ENCODE data around the gene CALD1.

Gene CALD1

DNA sequence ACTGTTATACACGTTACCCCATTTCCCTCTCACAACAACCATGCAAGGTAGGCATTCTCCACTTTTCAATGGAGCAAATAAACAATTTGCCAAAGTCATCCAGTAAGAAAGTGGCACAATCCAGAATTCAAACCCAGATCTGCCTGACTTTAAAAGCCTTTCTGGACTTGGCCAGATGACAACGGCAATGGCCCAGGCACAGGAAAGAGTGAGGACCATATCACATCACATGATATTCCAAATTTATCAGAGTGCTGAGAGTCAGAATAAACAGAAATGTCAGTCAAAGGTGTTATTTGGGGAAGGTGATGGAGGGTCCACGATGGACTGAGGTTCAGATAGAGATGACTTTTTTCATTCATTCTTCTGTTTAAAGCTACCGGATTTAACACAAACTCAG lies 48.0 kb downstream of the CALD1 start:
- no peak for DNase-seq (ENCODE audit: low spot score)

DNA sequence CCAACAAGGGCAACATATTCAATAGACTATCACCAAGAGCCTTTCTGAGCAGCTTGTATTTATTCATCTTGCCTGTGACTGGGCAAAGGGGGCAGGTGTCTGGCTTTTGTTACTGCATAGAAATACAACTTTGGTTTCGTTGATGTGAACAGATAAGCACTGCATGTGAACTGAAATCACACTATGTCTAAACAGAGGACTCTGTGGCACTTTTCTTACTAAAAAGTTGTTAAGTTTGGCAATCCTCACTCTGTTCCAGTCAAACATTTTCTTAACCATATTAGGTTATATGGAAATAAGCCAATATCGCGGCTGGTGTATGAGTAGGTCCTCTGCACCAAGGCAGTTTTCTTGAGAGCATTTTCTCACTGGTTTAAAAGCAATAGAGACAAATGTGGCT lies 48.5 kb downstream of the CALD1 start:
- DNase-seq (ENCODE audit: low spot score): peak; percentile 16

DNA sequence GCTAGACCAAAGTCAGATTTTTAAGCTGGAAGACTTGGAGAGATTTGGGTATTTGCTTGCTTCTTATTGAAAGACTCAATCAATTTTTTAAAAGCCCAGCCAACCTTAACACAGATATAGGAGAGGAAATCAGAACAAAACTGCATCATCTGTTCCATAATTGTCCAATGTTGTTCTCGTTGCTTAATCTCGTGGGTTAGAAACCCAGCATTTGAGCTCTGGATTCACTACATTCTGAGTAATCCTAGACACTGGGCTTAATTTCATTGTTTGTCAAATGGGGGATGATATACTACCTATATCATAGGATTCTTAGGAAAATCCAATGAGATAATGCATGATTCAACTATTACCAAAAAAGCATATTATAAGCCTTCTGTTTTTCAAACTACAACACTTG lies 48.9 kb downstream of the CALD1 start:
- no peak for DNase-seq (ENCODE audit: low spot score)

DNA sequence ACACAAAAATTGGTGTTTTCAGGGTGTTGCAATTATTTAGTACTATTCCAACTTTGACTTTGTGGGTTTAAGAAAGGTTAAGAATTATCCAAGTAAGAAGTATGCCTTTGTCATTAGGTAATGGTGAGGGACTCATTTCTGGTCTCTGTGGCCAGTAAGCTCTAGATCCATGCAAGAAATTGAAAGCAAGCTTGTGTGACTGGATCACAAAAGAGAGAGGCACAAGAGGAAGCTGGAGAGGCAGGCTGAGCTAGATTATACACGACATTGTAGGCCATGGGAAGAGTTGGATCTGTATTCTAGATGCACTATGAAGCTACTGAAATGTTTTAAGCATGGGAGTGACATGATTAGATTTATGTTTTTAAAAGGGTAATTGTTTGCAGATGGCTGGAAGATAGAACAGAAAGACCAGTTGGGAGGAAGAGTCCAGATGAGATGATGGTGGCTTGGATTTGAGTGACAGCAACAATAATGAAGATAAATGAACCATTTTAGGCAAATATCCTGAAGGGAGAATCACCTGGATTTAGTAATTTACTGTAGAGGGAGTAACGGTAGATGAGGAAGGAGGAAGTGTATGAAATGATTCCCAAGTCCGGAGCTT lies 50.0 kb downstream of the CALD1 start:
- peak; percentile 69 for DNase-seq (ENCODE audit: low spot score)

DNA sequence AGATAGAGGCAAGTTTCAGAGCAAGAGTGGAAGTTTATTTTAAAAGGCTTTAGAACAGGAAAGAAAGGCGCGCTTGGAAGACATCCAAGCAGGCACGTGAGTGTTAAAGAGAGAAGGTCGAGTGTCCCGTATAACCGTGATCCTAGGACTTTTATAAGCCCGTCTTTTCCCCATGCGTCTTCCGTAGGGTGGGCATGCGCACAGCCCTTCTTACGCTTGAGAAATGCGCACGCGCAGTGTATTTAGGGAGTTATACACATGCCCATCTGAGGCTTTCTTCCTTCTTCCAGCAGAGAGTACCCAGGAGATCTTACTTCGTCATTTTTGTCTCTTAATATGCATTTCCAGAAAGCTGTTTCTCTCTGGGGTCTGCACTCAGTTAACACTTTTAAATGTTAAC lies 52.4 kb downstream of the CALD1 start:
- DNase-seq (ENCODE audit: low spot score): no peak

DNA sequence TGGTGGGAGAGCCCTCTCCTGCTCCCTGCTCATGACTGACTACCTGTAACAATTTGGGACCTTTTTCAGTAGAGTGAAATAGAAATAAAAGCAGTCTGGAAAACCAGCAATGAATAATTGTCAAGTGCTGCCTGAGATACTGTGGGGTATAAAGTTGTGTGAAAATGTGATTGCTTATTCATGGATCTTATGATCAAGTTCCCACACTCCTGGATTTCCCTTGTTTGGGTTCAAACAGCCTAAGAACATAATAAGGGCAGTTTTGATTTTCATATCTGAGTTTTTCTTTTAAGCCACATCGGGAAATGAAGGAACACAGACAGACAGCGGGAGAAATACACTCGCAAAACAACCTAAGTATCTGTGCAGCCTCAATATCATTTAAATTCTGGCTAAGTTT lies 52.9 kb downstream of the CALD1 start:
- DNase-seq (ENCODE audit: low spot score): no peak

DNA sequence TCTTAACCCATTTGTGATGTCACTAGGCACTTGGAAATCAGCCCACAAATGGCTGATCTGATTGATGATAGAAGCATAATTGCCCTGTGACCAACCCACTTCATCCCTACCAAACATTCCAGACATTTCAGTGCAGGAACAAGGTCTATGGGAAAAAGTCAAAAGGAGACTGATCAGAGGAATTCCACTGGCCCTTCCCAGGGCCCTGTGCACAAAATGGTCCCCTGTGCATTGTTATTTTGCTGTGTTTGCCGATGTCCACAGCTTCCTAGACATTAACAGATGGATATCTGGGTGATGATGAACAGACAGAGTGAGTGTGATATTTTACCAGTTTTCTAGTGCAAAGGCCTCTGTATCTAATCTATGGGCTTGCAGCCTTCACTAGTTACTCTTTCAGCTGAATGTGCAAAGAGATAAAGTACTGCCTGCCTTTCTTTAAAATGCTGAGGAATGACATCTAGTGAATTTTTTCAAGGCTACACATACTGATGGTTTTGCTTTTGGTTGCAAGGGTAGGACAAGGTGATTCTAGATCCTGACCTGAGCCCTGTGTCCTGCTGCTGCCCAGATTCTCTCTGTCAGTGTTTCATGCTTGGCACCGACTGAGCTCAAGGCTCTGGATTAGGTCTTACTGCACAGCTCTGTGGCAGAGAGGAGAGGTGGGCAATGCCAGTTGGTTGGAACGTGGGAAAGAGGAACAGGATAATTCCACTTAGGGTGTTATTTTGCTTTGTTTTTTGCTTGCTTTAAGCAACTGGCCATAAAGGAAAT lies 55.4 kb downstream of the CALD1 start:
- peak; percentile 37 for DNase-seq (ENCODE audit: low spot score)

DNA sequence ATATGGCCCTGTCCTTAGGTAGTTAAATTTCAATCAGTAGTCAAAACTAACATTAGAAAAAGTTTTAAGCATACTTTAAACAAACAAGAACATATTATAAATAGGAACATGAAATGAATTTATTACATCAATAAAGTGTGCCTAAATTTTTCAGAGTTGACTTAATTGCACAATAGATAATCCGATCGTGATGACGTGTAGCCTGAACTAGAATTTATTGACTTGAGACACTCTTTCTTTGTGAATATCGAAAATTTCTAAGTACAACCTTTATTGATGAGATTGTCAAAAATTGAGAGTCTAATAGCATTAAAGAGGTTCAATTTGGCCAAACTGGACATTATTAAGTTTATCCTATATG lies 56.0 kb downstream of the CALD1 start:
- DNase-seq (ENCODE audit: low spot score): no peak

DNA sequence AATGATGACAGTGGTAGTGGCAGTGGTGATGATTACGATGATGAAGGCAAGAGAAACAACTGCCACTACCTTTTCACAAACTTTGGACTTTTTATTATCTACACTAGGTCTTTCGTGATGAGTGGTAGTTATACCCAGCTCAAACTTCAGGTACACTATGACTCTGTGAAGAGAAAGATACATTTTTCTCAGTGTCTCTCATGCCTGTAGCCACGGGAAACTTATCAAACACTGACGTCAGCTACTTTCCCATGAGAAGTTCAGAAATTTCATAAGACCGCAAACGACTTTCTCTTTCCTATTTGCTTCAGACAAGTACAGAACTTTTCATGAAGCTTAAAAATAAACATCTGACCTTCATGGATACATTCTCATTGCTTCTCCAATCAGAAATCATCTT lies 57.0 kb downstream of the CALD1 start:
- no peak for DNase-seq (ENCODE audit: low spot score)

DNA sequence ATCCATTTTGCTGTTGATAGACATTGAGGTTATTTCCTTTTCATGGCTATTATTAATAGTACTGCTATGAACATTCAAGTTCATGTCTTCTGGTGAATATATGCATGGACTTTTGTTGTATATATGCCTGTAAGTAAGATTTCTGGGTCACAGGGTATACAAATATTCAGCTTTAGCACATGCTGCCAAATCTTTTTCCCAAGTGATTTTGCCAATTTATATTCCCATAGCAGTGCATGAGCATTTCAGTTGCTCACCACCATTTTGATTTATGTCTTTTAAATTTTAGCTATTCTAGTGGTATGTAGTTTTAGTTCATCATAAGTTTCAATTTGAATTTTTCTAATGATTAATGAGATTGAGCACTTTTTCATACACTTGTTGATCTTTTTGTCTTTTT lies 59.9 kb downstream of the CALD1 start:
- no peak for DNase-seq (ENCODE audit: low spot score)

DNA sequence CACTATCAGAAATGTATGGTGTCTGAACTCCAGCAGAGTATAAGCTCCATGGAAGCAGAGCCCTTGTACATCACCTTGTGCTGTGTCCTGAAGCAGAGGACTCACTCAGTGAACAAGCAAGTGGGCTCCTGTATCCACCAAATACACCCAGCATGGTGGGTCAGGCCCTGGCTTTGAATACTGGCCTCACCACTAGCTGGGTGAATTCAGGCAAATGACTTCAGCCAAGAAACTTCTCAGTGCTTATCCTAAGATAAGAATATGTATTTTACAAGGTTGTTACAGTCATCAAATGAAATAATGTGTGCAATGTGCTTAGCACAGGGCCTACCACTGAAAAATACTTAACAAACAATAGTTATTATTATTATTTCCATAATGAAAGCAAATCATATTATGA lies 62.6 kb downstream of the CALD1 start:
- no peak for DNase-seq (ENCODE audit: low spot score)

DNA sequence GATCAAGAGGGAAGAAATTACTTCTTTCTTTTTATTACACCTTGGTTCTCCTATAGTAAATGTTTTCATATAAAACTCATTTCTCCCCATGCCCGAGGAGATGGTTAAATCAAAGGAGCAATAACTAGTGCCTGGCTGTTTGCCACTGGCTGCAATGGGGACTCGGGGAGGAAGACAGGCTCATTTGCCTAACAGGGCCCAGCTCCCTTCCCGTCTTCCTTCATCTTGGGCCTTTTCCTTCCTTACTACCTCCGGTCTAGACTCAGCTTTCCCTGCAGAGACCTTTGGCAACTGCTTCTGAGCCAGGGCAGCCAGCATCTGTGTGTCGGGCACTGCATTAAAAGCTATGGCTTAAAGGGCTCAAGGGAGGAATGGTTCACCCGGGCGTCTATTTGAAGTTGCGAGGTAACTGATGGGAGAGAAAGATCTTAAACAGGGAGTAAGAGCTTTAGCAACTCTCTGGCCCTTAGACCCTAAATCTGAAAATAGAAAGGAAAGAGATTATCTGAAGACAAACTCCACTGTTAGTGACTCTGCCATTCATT lies 63.5 kb downstream of the CALD1 start:
- no peak for DNase-seq (ENCODE audit: low spot score)

DNA sequence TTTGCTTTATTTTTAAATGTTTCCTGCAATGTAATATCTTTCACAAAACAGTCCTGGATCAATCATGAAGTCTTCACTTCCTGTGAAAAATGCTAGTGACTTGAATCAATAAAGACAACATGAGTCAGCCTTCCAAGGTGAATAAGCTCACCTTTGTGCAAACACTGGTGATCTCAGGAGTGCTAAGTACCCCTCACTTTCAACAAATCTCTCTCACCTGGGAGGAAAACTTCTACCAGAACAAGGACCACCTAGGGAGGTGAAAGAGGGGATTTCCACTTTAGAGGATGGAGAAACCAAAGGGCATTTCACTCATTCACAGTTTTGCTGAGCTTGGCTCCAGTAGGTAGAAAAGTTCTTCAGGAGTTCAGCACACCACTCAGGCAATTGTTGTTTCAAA lies 64.8 kb downstream of the CALD1 start:
- no peak for DNase-seq (ENCODE audit: low spot score)

DNA sequence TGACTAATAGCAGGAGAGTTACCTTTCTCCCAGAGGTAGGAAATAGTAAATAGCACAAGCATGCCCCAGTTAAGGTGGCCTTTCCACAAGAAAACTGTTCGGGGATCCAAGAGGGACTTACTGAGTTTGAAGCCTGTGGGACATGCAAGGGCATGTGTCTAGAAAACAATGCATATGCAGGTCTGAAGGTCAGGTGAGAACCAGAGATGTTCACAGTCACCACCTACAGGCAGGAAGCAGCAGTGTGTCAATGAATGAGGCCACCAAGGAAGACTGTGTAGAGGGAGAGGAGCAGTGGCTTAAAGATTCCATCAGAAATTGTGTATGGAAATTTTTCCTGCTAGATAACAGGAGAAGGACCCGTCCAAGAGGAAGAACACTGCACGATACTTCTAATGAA lies 66.0 kb downstream of the CALD1 start:
- DNase-seq (ENCODE audit: low spot score): no peak

DNA sequence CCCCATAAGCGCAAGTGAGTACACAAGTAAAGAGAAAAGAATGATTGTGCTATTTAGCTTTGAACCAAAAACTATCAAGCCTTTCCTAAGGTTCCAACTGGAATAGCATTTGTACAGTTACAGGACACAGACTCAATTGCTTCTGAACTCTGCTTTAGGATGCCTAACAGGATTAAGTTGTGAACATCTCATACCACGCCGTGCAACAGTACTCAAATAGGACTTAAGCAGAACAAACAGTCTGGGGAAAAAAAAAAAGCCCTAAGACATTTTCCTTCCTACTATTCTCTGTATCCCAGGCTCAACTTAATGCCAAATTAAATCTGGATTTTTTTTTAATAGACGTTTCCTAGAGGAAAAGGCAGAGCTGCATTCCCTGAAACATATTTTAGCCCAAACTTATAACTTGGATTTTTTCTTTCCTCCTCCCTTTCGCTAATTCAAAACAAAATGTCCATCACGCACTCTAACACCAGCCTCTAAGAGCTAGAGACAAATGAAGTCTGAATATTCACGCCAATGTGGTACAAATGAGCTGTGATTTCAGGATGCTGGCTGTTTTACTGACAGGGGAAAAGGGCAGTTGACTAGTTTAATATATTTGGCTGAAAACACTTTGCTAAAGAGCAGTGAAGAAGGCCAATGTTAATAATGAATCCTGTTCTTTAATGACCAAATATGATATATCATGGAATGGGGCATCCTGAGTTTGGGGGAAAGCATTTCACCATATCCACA lies 68.6 kb downstream of the CALD1 start:
- no peak for DNase-seq (ENCODE audit: low spot score)

DNA sequence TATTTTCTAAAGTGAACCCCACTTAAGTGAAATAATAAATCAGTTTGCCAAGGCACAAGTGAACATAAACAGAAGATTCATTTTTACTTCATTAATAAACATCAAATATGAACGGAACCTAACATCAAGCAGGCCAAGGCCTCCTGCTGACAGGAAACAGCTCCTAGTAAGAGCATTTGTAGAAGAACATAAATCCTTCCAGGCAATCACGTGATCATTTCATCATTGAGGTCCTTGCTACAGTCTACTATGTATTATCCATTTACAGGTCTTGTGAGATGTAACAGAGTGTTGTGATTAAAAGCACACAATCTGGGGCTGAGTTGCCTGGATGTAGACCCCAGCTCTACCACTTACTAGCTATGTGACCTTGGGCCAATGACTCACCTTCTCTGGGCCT lies 70.6 kb downstream of the CALD1 start:
- peak; percentile 14 for DNase-seq (ENCODE audit: low spot score)

DNA sequence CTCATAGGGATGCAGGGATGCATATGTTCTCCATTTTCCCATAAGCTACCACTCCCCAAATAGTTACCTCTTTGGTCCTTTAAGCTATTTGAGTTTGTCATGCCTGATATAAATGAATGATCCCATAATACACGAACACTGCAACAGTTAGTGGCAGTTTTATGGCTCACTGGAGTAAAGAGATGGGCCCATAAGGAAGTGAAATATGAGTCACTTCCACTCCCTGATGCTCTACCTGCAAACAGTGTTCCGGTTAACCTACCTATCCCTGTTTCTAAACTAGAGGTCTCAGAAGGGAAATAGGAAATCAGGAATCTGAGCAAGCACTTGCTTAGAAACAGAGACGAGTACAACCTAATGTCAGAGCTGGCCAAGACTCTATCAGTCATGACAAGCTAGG lies 71.7 kb downstream of the CALD1 start:
- DNase-seq (ENCODE audit: low spot score): no peak

DNA sequence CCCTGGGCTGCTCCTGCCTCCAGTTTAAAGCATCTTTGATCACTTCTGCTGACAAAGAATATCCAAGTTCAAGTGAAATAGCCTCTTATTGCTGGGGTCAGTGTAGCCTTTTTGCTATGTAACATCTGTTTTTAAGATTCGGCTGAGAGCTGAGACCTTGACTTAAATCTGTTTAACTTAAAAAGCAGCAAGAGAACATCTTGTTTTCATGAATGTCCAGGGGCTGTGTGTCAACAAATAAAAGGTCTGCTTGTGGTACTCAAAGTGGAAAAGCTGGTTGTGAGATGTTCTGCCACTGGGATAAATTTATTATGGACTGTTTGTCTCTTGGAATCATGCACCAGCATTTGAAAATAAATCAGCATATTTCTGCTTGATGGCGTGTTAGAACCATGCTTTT lies 73.2 kb downstream of the CALD1 start:
- DNase-seq (ENCODE audit: low spot score): no peak

DNA sequence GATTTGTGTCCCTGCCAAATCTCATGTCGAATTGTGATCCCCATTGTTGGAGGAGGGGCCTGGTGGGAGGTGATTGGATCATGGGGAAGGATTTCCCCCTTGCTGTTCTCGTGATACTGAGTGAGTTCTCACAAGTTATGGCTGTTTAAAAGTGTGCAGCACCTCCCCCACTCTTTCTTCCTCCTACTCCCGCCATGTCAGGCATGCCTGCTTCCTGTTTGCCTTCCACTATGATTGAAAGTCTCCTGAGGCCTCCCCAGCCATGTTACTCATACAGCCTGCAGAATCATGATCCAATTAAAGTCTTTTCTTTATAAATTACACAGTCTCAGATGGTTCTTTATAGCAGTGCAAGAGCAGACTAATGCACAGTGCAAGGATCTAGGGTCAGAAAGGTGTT lies 75.4 kb downstream of the CALD1 start:
- DNase-seq (ENCODE audit: low spot score): no peak

DNA sequence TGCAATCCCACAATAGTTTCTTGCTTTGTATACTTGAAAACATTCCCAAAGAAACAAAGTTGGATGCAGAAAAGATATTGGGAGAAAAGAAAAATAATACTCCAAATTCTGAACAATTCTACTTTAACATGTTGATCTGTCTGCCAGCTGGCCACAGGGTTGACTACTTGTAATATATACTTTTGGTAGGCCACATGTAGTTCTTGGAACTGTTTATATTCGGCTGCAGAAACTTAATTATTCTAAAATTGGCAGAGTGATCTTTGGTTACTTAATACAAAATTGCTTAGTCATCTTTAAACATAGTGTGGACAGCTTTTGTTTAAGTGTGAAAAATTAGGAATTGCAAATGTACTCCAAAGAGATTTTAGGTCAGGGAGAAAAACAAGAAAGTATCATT lies 76.0 kb downstream of the CALD1 start:
- no peak for DNase-seq (ENCODE audit: low spot score)

DNA sequence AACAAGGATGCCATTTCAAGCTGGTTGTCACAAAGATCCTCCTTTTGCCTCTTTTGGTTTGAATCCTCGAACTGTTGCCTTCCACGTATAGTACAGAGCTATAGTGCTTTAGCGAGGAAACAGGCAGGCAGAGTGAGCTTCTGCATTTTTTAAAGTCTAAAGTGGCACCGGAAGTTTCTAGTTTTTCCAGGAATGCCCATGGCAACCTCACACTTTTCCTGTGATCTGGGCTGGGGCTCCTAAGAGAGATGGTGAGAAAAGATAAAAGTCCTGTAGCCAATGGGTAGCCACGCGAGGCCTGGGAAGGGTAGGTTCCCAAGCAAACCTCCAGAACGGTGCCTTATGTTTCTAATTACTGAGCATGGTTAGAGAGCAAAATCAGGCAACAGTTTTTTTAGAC lies 76.7 kb downstream of the CALD1 start:
- DNase-seq (ENCODE audit: low spot score): no peak

DNA sequence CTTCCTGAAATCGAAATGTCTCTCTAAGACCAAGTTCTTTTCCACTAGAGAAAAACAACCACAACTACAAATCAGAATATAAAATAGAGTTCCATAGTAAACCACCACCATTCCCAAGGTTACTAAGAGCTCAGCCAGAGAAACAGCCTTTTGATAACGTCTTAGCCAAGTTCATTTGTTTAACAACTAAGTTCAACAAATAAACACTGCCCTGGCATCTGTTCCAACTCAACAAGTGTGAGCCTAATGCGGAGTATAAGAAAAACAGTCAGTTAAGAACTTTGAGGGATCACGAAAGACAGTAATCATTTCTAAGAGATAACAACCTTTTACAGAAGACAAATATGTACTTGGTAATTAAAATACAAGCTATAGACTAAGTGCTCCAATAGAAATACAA lies 77.3 kb downstream of the CALD1 start:
- no peak for DNase-seq (ENCODE audit: low spot score)

DNA sequence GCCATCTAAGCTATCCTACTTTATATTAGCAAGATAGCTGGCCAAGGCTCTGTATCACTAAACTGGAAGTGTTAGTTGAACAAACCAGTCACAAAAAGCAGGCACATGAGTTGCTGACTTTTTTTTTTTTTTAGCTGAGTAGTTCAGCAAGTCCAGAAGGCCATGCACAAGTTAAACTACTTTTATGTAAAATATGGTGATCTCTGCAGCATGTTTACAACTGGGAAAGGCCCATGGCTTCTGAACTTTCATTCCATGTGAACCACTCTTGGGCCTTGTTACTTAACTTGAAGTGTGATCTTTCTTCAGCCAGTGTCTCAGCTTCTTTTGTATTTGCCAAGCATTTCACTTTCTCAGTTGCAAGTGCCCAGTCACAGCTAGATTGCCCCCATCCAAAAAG lies 78.5 kb downstream of the CALD1 start:
- no peak for DNase-seq (ENCODE audit: low spot score)

Measured in SK-N-DZ (cell line).